HepG2 (cell line): ENCODE data around the gene C20orf96. TPM values are rescaled to one million over a fixed set of nuclear protein-coding genes. Genes with fewer than 3 reads are reported as not detected.

Source experiments
- BRD4 ChIP-seq: sonication (generic); formaldehyde crosslinking; IDR thresholded peaks from 2 replicates; pipeline ENCODE4 v1.4.0; 2020; ENCODE audit warnings: missing genetic modification reagents
- ETV6 ChIP-seq: sonication (generic); formaldehyde crosslinking; conservative IDR thresholded peaks from 2 replicates; pipeline ENCODE4 v1.4.0; 2020; ENCODE audit warnings: missing genetic modification reagents
- FOXP4 ChIP-seq: sonication (generic); formaldehyde crosslinking; IDR thresholded peaks from 2 replicates; pipeline ENCODE4 v1.4.0; 2020; ENCODE audit warnings: missing genetic modification reagents
- HMG20A ChIP-seq: IDR thresholded peaks from 2 replicates; pipeline ENCODE4 v1.6.1; 2016; ENCODE audit warnings: borderline replicate concordance
- KMT2B ChIP-seq: IDR thresholded peaks from 2 replicates; pipeline ENCODE4 v1.6.1; 2016; ENCODE audit warnings: missing genetic modification reagents, missing compliant biosample characterization
- MEIS1 ChIP-seq: sonication (generic); formaldehyde crosslinking; IDR thresholded peaks from 2 replicates; pipeline ENCODE4 v1.9.0; 2021; ENCODE audit warnings: mild to moderate bottlenecking, missing genetic modification reagents, moderate library complexity, borderline replicate concordance
- MTF1 ChIP-seq: sonication (generic); formaldehyde crosslinking; IDR thresholded peaks from 2 replicates; pipeline ENCODE4 v1.5.0; 2020; ENCODE audit warnings: missing genetic modification reagents
- RFXAP ChIP-seq: sonication (generic); formaldehyde crosslinking; IDR thresholded peaks from 2 replicates; pipeline ENCODE4 v1.4.0; 2020; ENCODE audit warnings: missing genetic modification reagents, borderline replicate concordance
- SNAPC4 ChIP-seq: sonication (generic); formaldehyde crosslinking; IDR thresholded peaks from 2 replicates; pipeline ENCODE4 v1.4.0; 2020; ENCODE audit warnings: mild to moderate bottlenecking, missing genetic modification reagents
- TFDP2 ChIP-seq: sonication (generic); formaldehyde crosslinking; IDR thresholded peaks from 2 replicates; pipeline ENCODE4 v1.4.0; 2020; ENCODE audit warnings: missing genetic modification reagents
- ZBTB33 ChIP-seq: sonication (generic); formaldehyde crosslinking; IDR thresholded peaks from 2 replicates; pipeline ENCODE4 v1.4.0; 2020; ENCODE audit warnings: missing genetic modification reagents
- ZBTB37 ChIP-seq: sonication (generic); formaldehyde crosslinking; IDR thresholded peaks from 2 replicates; pipeline ENCODE4 v1.4.0; 2020; ENCODE audit warnings: mild to moderate bottlenecking, missing genetic modification reagents
- ZNF275 ChIP-seq: sonication (generic); formaldehyde crosslinking; IDR thresholded peaks from 2 replicates; pipeline ENCODE4 v1.8.0; 2022; ENCODE audit warnings: missing genetic modification reagents, mild to moderate bottlenecking, inconsistent platforms, borderline replicate concordance
- ZNF563 ChIP-seq: sonication (generic); formaldehyde crosslinking; IDR thresholded peaks from 2 replicates; pipeline ENCODE4 v1.8.0; 2022; ENCODE audit warnings: mild to moderate bottlenecking, moderate library complexity, missing genetic modification reagents
- ZNF75D ChIP-seq: sonication (generic); formaldehyde crosslinking; IDR thresholded peaks from 2 replicates; pipeline ENCODE4 v1.8.1; 2023; ENCODE audit warnings: missing genetic modification reagents, mild to moderate bottlenecking, borderline replicate concordance
- polyA plus RNA-seq, 8 experiments: library from polyadenylated mRNA; depleted of rRNA in 3 of 8; stranded (reverse) in 7 of 8; unstranded in 1 of 8; fragments of >200 nt; fragmentation: Illumina TruSeq in 4 of 8; extraction: Trizol in 4 of 8; gene quantifications; 2 replicates each; pipeline versions ENCODE4 v1.2.1 to v1.2.3, GENCODE V29; 2011 to 2016; ENCODE audit warnings: low read depth in 4 of 8, missing spikeins in 1 of 8, mixed read lengths in 1 of 8; ENCODE audit not compliant: insufficient read depth in 1 of 8
- total RNA-seq, 5 experiments: library from RNA; depleted of rRNA; stranded (reverse); fragments of >200 nt; fragmentation: Illumina TruSeq; extraction: Trizol; gene quantifications; 2 replicates each; pipeline ENCODE4 v1.2.3, GENCODE V29; 2016; ENCODE audit warnings: low read depth in 1 of 5

C20orf96 gene
- total and polyA plus RNA-seq, 2 of the 13 experiments (the other 11 are each of a cell fraction or from before 2014, with no cell fraction given), result 3.8 to 20.6 TPM

- TF ChIP-seq SNAPC4 (CRISPR knock-in tag), result no peak
- TF ChIP-seq TFDP2 (CRISPR knock-in tag), result peak; percentile 32; the same call in 1 of the 2 replicates
- TF ChIP-seq HMG20A, result 0 out of 2 replicates have a peak, but pooled peaks have one; percentile 19
- 0 out of 2 replicates have a peak, but pooled peaks have one; percentile 25 for TF ChIP-seq FOXP4 (CRISPR knock-in tag)
- TF ChIP-seq KMT2B (CRISPR knock-in tag), result no peak
- no peak for TF ChIP-seq ZNF75D (CRISPR knock-in tag)
- TF ChIP-seq ZBTB33 (CRISPR knock-in tag), result 0 out of 2 replicates have a peak, but pooled peaks have one; percentile 9
- peak; percentile 45; the same call in 1 of the 2 replicates for TF ChIP-seq ZBTB37 (CRISPR knock-in tag)
- TF ChIP-seq ETV6, result peak; percentile 34; the same call in 1 of the 2 replicates
- peak; percentile 66; the same call in 1 of the 2 replicates for TF ChIP-seq RFXAP (CRISPR knock-in tag)
- 0 out of 2 replicates have a peak, but pooled peaks have one; percentile 18 for TF ChIP-seq BRD4 (CRISPR knock-in tag)
- TF ChIP-seq MTF1 (CRISPR knock-in tag), result peak; percentile 82
- TF ChIP-seq ZNF563 (CRISPR knock-in tag), result peak; percentile 12; the same call in 1 of the 2 replicates
- TF ChIP-seq MEIS1 (CRISPR knock-in tag), result peak; percentile 21; the same call in 1 of the 2 replicates
- TF ChIP-seq ZNF275 (CRISPR knock-in tag), result no peak
These were observed 36.2 kb upstream of the C20orf96 start (continued) for GRCh38 chr20:326645-327185.
